Osteoblast (primary cell): Measurements from ENCODE around the gene TRPC5OS. TPM values are rescaled to one million over a fixed set of nuclear protein-coding genes. Genes with fewer than 3 reads are reported as not detected.

Source experiments
- DNase-seq: peaks from one replicate; pipeline ENCODE4 v3.0.0; 2011; ENCODE audit warnings: low spot score, mixed read lengths; ENCODE audit not compliant: insufficient read length; ENCODE audit errors: missing footprints
- H2AFZ ChIP-seq: 2 replicates; pipeline ENCODE4 v1.6.0; 2011; ENCODE audit warnings: mild to moderate bottlenecking, low read length
- H3K27ac ChIP-seq: 2 replicates; pipeline ENCODE4 v1.5.1; 2011; ENCODE audit warnings: mild to moderate bottlenecking, low read depth, low read length, moderate library complexity
- H3K27me3 ChIP-seq: 2 replicates; pipeline ENCODE4 v1.6.0; 2012; ENCODE audit warnings: mild to moderate bottlenecking, control low read depth, inconsistent platforms, low read length, moderate library complexity; ENCODE audit not compliant: insufficient read depth
- H3K36me3 ChIP-seq: 2 replicates; pipeline ENCODE4 v1.5.1; 2011; ENCODE audit warnings: mild to moderate bottlenecking, low read length, control low read depth, moderate library complexity; ENCODE audit not compliant: insufficient read depth
- H3K4me1 ChIP-seq: 2 replicates; pipeline ENCODE4 v1.5.1; 2011; ENCODE audit warnings: mild to moderate bottlenecking, low read length, control low read depth, moderate library complexity; ENCODE audit not compliant: insufficient read depth
- H3K4me2 ChIP-seq: 2 replicates; pipeline ENCODE4 v1.6.0; 2011; ENCODE audit warnings: mild to moderate bottlenecking, low read length; ENCODE audit not compliant: insufficient read depth
- H3K4me3 ChIP-seq: fragments of 200-600 bp; sonication (generic); 3 replicates; pipeline ENCODE4 v1.5.1; 2012; ENCODE audit warnings: mild to moderate bottlenecking, low read length, inconsistent platforms; ENCODE audit not compliant: insufficient read depth
- H3K79me2 ChIP-seq: 2 replicates; pipeline ENCODE4 v1.6.0; 2012; ENCODE audit warnings: mild to moderate bottlenecking, low read length, control low read depth, inconsistent platforms; ENCODE audit not compliant: insufficient read depth
- H3K9me3 ChIP-seq: 2 replicates; pipeline ENCODE4 v1.5.1; 2011; ENCODE audit warnings: low read depth, low read length, control low read depth
- H4K20me1 ChIP-seq: 2 replicates; pipeline ENCODE4 v1.6.0; 2012; ENCODE audit warnings: mild to moderate bottlenecking, low read length, control low read depth; ENCODE audit not compliant: insufficient read depth
- CTCF ChIP-seq: IDR thresholded peaks from 2 replicates; pipeline ENCODE4 v1.5.1; 2011; ENCODE audit warnings: mild to moderate bottlenecking, low read depth, low read length, moderate library complexity; ENCODE audit errors: extremely low read depth
- total RNA-seq: library from RNA; depleted of rRNA; stranded (reverse); fragments of >200 nt; gene quantifications from 2 replicates; pipeline ENCODE4 v1.2.3, GENCODE V29; 2012

TRPC5OS gene
- total RNA-seq, 1 donor, result not detected

DNA sequence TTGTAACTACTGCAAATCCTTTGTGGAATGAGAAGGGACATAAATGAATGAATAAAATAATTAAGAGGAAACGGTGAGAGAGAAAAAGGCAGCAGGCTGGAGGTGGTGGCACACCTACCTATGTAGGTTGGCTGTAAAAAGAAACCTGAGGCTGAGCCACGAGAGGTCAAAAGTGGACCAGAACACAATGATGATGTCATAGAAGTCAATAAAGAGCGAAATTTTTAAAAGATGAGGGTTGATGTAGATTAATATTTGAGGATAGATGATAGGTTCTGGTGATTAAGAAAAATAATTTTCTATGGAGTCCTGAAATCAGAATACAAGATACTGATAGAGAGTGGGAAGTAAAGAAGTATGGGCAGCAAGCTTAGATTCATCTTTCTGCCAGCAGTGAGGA, 1.7 kb downstream of the TRPC5OS start:
- Histone ChIP-seq H3K27me3 (peaks cover 10% of the 10 kb centered on the region), H4K20me1 (no peaks in the 10 kb centered on the region), H3K4me1 (no peaks in the 10 kb centered on the region), H3K27ac (no peak overlapping the region), H3K4me3 (no peak overlapping the region), H3K79me2 (no peaks in the 10 kb centered on the region), H2AFZ (no peak overlapping the region), H3K4me2 (no peak overlapping the region), H3K9me3 (no peaks in the 10 kb centered on the region), H3K36me3 (no peaks in the 10 kb centered on the region)
- no peak for DNase-seq
- no peak for TF ChIP-seq CTCF

GRCh38 chrX:111880735-111881134, 4.8 kb downstream of the TRPC5OS start:
- Histone ChIP-seq H4K20me1 (no peaks in the 10 kb centered on the region), H3K4me2 (no peak overlapping the region), H3K79me2 (no peaks in the 10 kb centered on the region), H3K4me1 (no peaks in the 10 kb centered on the region), H3K27ac (no peak overlapping the region), H3K9me3 (no peaks in the 10 kb centered on the region), H3K27me3 (peaks cover under 1% of the 10 kb centered on the region), H3K36me3 (no peaks in the 10 kb centered on the region), H2AFZ (no peak overlapping the region), H3K4me3 (no peak overlapping the region)
- DNase-seq, result no peak
- TF ChIP-seq CTCF, result no peak

- Histone ChIP-seq H3K27ac (no peak overlapping the region), H3K9me3 (no peaks in the 10 kb centered on the region), H4K20me1 (no peaks in the 10 kb centered on the region), H3K36me3 (no peaks in the 10 kb centered on the region), H3K4me2 (no peak overlapping the region), H3K79me2 (no peaks in the 10 kb centered on the region), H2AFZ (no peak overlapping the region), H3K4me1 (no peaks in the 10 kb centered on the region), H3K27me3 (no peaks in the 10 kb centered on the region), H3K4me3 (no peak overlapping the region)
- TF ChIP-seq CTCF, result no peak
- no peak for DNase-seq
Measured at GRCh38 chrX:111881715-111882114, 5.7 kb downstream of the TRPC5OS start.

GRCh38 chrX:111886678-111887077, 10.7 kb downstream of the TRPC5OS start:
- no peaks in the 10 kb centered on the region for H3K4me1 ChIP-seq
- no peak overlapping the region for H3K4me3 ChIP-seq
- no peaks in the 10 kb centered on the region for H3K27me3 ChIP-seq
- no peak overlapping the region for H3K4me2 ChIP-seq
- H2AFZ ChIP-seq, result no peak overlapping the region
- H3K9me3 ChIP-seq, result no peaks in the 10 kb centered on the region
- TF ChIP-seq CTCF, result no peak
- no peak overlapping the region for H3K27ac ChIP-seq
- no peaks in the 10 kb centered on the region for H3K36me3 ChIP-seq
- H4K20me1 ChIP-seq, result no peaks in the 10 kb centered on the region
- no peaks in the 10 kb centered on the region for H3K79me2 ChIP-seq
- DNase-seq, result no peak
